SH-SY5Y (cell line): ENCODE data around the gene LONP2.

Source experiments
- GATA2 ChIP-seq: IDR thresholded peaks from 2 replicates; pipeline ENCODE4 v1.6.1; 2011; ENCODE audit warnings: mild to moderate bottlenecking, low read depth, low read length
- GATA3 ChIP-seq: IDR thresholded peaks from 2 replicates; pipeline ENCODE4 v1.6.1; 2011; ENCODE audit warnings: low read depth, mild to moderate bottlenecking, low read length, moderate library complexity

DNA sequence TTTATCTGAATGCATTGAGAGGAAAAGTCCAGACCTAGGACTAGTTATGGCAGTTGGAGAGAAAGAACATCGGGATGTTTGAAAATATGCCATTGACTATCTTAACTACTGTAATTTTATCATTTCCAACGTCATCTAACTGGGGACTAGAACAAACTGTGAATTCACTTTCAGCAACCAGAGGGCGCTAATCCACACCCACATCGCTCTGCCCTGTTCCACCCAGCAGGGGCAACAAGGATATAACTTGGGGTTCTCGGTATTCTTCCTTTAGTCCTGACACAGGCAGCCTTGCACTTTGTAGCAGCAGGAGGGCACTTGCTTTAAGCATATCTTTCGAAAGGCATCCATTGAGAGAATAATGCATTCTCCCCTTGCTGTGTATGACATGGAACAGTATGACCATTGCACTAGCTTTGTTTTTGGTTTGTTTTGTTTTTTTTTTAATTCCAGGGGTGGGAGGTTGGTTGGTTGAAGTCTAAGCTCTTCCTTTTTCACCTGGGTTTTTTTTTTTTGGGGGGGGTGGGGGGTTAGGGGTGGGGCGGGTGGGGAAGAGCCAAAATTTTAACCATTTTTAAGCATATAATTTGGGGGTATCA lies 109.6 kb downstream of the LONP2 start:
- TF ChIP-seq GATA2 (no peak), GATA3 (no peak)
